Hepatocyte (in vitro differentiated cells): Measurements from ENCODE around the gene CCL27. TPM values are rescaled to one million over a fixed set of nuclear protein-coding genes. Genes with fewer than 3 reads are reported as not detected.
A peak's percentile ranks its signal among the peaks of the same experiment; 100 is the strongest.

Experiments used
- DNase-seq: peaks from one replicate; pipeline ENCODE4 v3.0.0-alpha.2; 2016; ENCODE audit warnings: low spot score
- H2AFZ ChIP-seq: fragments of 200-600 bp; sonication (generic); 2 replicates; pipeline ENCODE4 v1.6.0; 2016; ENCODE audit warnings: antibody characterized with exemption, mild to moderate bottlenecking
- H3K27ac ChIP-seq: fragments of 200-600 bp; sonication (generic); 2 replicates; pipeline ENCODE4 v1.5.1; 2016; ENCODE audit warnings: mild to moderate bottlenecking
- H3K27me3 ChIP-seq: fragments of 200-600 bp; sonication (generic); 2 replicates; pipeline ENCODE4 v1.6.1; 2016
- H3K36me3 ChIP-seq: fragments of 200-600 bp; sonication (generic); replicated peaks from 2 replicates; pipeline ENCODE4 v1.5.1; 2016; ENCODE audit warnings: low read depth; ENCODE audit not compliant: insufficient read depth
- H3K4me1 ChIP-seq: fragments of 200-600 bp; sonication (generic); 2 replicates; pipeline ENCODE4 v1.5.1; 2016; ENCODE audit warnings: mild to moderate bottlenecking, moderate library complexity; ENCODE audit not compliant: insufficient read depth
- H3K4me2 ChIP-seq: fragments of 200-600 bp; sonication (generic); 2 replicates; pipeline ENCODE4 v1.6.0; 2016
- H3K4me3 ChIP-seq: fragments of 200-600 bp; sonication (generic); 2 replicates; pipeline ENCODE4 v1.5.1; 2016; ENCODE audit warnings: mild to moderate bottlenecking
- H3K79me2 ChIP-seq: fragments of 200-600 bp; sonication (generic); 2 replicates; pipeline ENCODE4 v1.6.0; 2017; ENCODE audit warnings: mild to moderate bottlenecking
- H3K9me2 ChIP-seq: fragments of 200-600 bp; sonication (generic); replicated peaks from 2 replicates; pipeline ENCODE4 v1.6.0; 2017; ENCODE audit warnings: mild to moderate bottlenecking; ENCODE audit not compliant: insufficient read depth
- H3K9me3 ChIP-seq: fragments of 200-600 bp; sonication (generic); 2 replicates; pipeline ENCODE4 v1.5.1; 2016; ENCODE audit warnings: low read depth, mild to moderate bottlenecking
- H4K20me1 ChIP-seq: fragments of 200-600 bp; sonication (generic); 2 replicates; pipeline ENCODE4 v1.6.0; 2016; ENCODE audit warnings: mild to moderate bottlenecking; ENCODE audit not compliant: insufficient read depth, poor library complexity, severe bottlenecking
- CTCF ChIP-seq: fragments of 200-600 bp; sonication (generic); IDR thresholded peaks from 2 replicates; pipeline ENCODE4 v1.5.1; 2016; ENCODE audit warnings: antibody characterized with exemption, mild to moderate bottlenecking; ENCODE audit not compliant: poor library complexity
- EZH2 ChIP-seq: fragments of 200-600 bp; sonication (generic); IDR thresholded peaks from 2 replicates; pipeline ENCODE4 v1.6.1; 2016; ENCODE audit warnings: antibody characterized with exemption, mild to moderate bottlenecking, borderline replicate concordance
- EZH2phosphoT487 ChIP-seq: fragments of 200-600 bp; sonication (generic); IDR thresholded peaks from one replicate; pipeline ENCODE4 v1.6.1; 2018; ENCODE audit warnings: antibody characterized with exemption, mild to moderate bottlenecking, low read depth, moderate library complexity; ENCODE audit not compliant: unreplicated experiment, severe bottlenecking
- WGBS: methylation state at CpG from one replicate; pipeline ENCODE4 v1.1.6; 2016; ENCODE audit warnings: low lambda C conversion rate; ENCODE audit errors: missing lambda C conversion rate; 5-methylcytosine and 5-hydroxymethylcytosine counted together
- polyA plus RNA-seq: library from polyadenylated mRNA; unstranded; fragments of >200 nt; fragmentation: Nextera tagmentation; extraction: Ambion mirVana; gene quantifications from 2 replicates; pipeline ENCODE4 v1.2.1, GENCODE V29; 2016
- total RNA-seq: library from RNA; depleted of rRNA; stranded (reverse); fragments of >200 nt; gene quantifications from 2 replicates; pipeline ENCODE4 v1.2.3, GENCODE V29; 2014

Gene CCL27
- total and polyA plus RNA-seq, 2 experiments from 2014 or later: not detected

GRCh38 chr9:34648673-34649072 is 13.8 kb downstream of the CCL27 start:
- Histone ChIP-seq H3K27ac (no peak overlapping the region), H3K79me2 (peaks cover 26% of the 10 kb centered on the region), H3K4me1 (peaks cover 48% of the 10 kb centered on the region), H4K20me1 (no peaks in the 10 kb centered on the region), H3K4me2 (peak overlapping the region; percentile 97), H2AFZ (no peak overlapping the region), H3K9me2 (no peaks in the 10 kb centered on the region), H3K9me3 (no peaks in the 10 kb centered on the region), H3K36me3 (no peaks in the 10 kb centered on the region), H3K4me3 (no peak overlapping the region), H3K27me3 (no peaks in the 10 kb centered on the region)
- no peak for TF ChIP-seq EZH2phosphoT487
- no peak for TF ChIP-seq CTCF
- no peak for TF ChIP-seq EZH2
- no peak for DNase-seq
- 97% methylated on average over 8 of the region's 8 CpGs for WGBS

- no peaks in the 10 kb centered on the region for H3K36me3 ChIP-seq
- H3K4me2 ChIP-seq: peak overlapping the region; percentile 97
- peak overlapping the region; percentile 78 for H3K27ac ChIP-seq
- H2AFZ ChIP-seq: no peak overlapping the region
- H3K4me1 ChIP-seq: peaks cover 38% of the 10 kb centered on the region
- H3K9me2 ChIP-seq: no peaks in the 10 kb centered on the region
- H3K79me2 ChIP-seq: peaks cover 26% of the 10 kb centered on the region
- DNase-seq: no peak
- no peak for TF ChIP-seq EZH2
- H3K27me3 ChIP-seq: no peaks in the 10 kb centered on the region
- no peaks in the 10 kb centered on the region for H4K20me1 ChIP-seq
- H3K4me3 ChIP-seq: peak overlapping the region; percentile 38
- 59% methylated on average over 10 of the region's 10 CpGs for WGBS
- no peaks in the 10 kb centered on the region for H3K9me3 ChIP-seq
These were observed 14.8 kb downstream of the CCL27 start for GRCh38 chr9:34647651-34648050.

DNA sequence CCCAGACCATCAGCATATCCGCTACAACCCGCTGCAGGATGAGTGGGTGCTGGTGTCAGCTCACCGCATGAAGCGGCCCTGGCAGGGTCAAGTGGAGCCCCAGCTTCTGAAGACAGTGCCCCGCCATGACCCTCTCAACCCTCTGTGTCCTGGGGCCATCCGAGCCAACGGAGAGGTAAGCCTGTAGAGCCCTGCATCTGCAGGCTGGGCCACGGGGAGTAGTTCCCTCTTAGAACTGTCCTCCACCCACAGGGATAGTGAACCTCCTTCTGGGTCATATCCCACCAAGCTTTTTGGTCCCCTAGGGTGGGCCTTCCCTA is 15.4 kb downstream of the CCL27 start:
- no peaks in the 10 kb centered on the region for H3K27me3 ChIP-seq
- 3% methylated on average over 8 of the region's 8 CpGs for WGBS
- DNase-seq: no peak

More for the DNA sequence above, 15.4 kb downstream of the CCL27 start:
- H3K9me2 ChIP-seq: no peaks in the 10 kb centered on the region
- H4K20me1 ChIP-seq: no peaks in the 10 kb centered on the region
- peak overlapping the region; percentile 78 for H3K27ac ChIP-seq
- peak overlapping the region; percentile 38 for H3K4me3 ChIP-seq
- no peaks in the 10 kb centered on the region for H3K36me3 ChIP-seq
- peak overlapping the region; percentile 97 for H3K4me2 ChIP-seq
- peaks cover 26% of the 10 kb centered on the region for H3K79me2 ChIP-seq
- no peaks in the 10 kb centered on the region for H3K9me3 ChIP-seq
- TF ChIP-seq EZH2 (no peak), CTCF (no peak), EZH2phosphoT487 (no peak)
- H3K4me1 ChIP-seq: peaks cover 32% of the 10 kb centered on the region
- peak overlapping the region; percentile 47 for H2AFZ ChIP-seq
